ENCODE results near the gene RPL37.

DNA sequence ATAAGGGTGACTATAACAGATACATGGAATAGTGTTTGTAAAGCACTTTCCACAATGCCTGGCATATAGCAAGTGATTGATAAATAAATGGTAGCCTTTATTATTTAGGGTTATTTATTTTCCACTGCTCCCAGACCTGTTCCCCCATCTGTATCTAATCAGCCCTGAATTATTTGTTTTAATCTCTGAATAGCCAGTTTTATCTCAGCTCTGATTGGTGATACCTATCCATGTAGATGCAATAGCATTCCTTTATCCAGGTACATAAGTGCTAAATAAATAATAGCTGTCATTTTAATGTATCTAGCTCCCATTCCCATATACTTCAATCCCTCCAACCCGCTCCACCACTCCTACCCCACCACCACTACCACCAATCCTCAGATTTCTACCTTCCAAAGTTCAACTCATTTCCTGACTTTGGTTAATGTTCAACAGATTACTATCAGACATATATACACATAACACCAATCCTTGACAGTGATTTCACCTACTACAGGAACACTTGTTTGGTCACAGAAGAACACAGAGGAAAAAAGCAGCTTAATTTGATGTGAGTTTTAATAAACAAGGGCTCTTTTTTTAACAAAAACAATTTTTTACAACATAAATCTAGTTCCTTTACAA is 50.9 kb downstream of the RPL37 start:
- TF ChIP-seq CTCF (IDR thresholded peaks at IDR 0.05; ENCODE audit: low read depth, low read length, missing input control), result no peak
- TF ChIP-seq, protein P1, sequence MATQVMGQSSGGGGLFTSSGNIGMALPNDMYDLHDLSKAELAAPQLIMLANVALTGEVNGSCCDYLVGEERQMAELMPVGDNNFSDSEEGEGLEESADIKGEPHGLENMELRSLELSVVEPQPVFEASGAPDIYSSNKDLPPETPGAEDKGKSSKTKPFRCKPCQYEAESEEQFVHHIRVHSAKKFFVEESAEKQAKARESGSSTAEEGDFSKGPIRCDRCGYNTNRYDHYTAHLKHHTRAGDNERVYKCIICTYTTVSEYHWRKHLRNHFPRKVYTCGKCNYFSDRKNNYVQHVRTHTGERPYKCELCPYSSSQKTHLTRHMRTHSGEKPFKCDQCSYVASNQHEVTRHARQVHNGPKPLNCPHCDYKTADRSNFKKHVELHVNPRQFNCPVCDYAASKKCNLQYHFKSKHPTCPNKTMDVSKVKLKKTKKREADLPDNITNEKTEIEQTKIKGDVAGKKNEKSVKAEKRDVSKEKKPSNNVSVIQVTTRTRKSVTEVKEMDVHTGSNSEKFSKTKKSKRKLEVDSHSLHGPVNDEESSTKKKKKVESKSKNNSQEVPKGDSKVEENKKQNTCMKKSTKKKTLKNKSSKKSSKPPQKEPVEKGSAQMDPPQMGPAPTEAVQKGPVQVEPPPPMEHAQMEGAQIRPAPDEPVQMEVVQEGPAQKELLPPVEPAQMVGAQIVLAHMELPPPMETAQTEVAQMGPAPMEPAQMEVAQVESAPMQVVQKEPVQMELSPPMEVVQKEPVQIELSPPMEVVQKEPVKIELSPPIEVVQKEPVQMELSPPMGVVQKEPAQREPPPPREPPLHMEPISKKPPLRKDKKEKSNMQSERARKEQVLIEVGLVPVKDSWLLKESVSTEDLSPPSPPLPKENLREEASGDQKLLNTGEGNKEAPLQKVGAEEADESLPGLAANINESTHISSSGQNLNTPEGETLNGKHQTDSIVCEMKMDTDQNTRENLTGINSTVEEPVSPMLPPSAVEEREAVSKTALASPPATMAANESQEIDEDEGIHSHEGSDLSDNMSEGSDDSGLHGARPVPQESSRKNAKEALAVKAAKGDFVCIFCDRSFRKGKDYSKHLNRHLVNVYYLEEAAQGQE (IDR thresholded peaks at IDR 0.05), result peak; percentile 58

Measured in liver (tissue), 2 donors.